Hepatocyte (in vitro differentiated cells): ENCODE data around the gene BID. TPM values are rescaled to one million over a fixed set of nuclear protein-coding genes. Genes with fewer than 3 reads are reported as not detected.

Experiments used
- DNase-seq: peaks from one replicate; pipeline ENCODE4 v3.0.0-alpha.2; 2016; ENCODE audit warnings: low spot score
- H2AFZ ChIP-seq: fragments of 200-600 bp; sonication (generic); 2 replicates; pipeline ENCODE4 v1.6.0; 2016; ENCODE audit warnings: antibody characterized with exemption, mild to moderate bottlenecking
- H3K27ac ChIP-seq: fragments of 200-600 bp; sonication (generic); 2 replicates; pipeline ENCODE4 v1.5.1; 2016; ENCODE audit warnings: mild to moderate bottlenecking
- H3K27me3 ChIP-seq: fragments of 200-600 bp; sonication (generic); 2 replicates; pipeline ENCODE4 v1.6.1; 2016
- H3K36me3 ChIP-seq: fragments of 200-600 bp; sonication (generic); replicated peaks from 2 replicates; pipeline ENCODE4 v1.5.1; 2016; ENCODE audit warnings: low read depth; ENCODE audit not compliant: insufficient read depth
- H3K4me1 ChIP-seq: fragments of 200-600 bp; sonication (generic); 2 replicates; pipeline ENCODE4 v1.5.1; 2016; ENCODE audit warnings: mild to moderate bottlenecking, moderate library complexity; ENCODE audit not compliant: insufficient read depth
- H3K4me2 ChIP-seq: fragments of 200-600 bp; sonication (generic); 2 replicates; pipeline ENCODE4 v1.6.0; 2016
- H3K4me3 ChIP-seq: fragments of 200-600 bp; sonication (generic); 2 replicates; pipeline ENCODE4 v1.5.1; 2016; ENCODE audit warnings: mild to moderate bottlenecking
- H3K79me2 ChIP-seq: fragments of 200-600 bp; sonication (generic); 2 replicates; pipeline ENCODE4 v1.6.0; 2017; ENCODE audit warnings: mild to moderate bottlenecking
- H3K9me2 ChIP-seq: fragments of 200-600 bp; sonication (generic); replicated peaks from 2 replicates; pipeline ENCODE4 v1.6.0; 2017; ENCODE audit warnings: mild to moderate bottlenecking; ENCODE audit not compliant: insufficient read depth
- H3K9me3 ChIP-seq: fragments of 200-600 bp; sonication (generic); 2 replicates; pipeline ENCODE4 v1.5.1; 2016; ENCODE audit warnings: low read depth, mild to moderate bottlenecking
- H4K20me1 ChIP-seq: fragments of 200-600 bp; sonication (generic); 2 replicates; pipeline ENCODE4 v1.6.0; 2016; ENCODE audit warnings: mild to moderate bottlenecking; ENCODE audit not compliant: insufficient read depth, poor library complexity, severe bottlenecking
- EZH2 ChIP-seq: fragments of 200-600 bp; sonication (generic); IDR thresholded peaks from 2 replicates; pipeline ENCODE4 v1.6.1; 2016; ENCODE audit warnings: antibody characterized with exemption, mild to moderate bottlenecking, borderline replicate concordance
- EZH2phosphoT487 ChIP-seq: fragments of 200-600 bp; sonication (generic); IDR thresholded peaks from one replicate; pipeline ENCODE4 v1.6.1; 2018; ENCODE audit warnings: antibody characterized with exemption, mild to moderate bottlenecking, low read depth, moderate library complexity; ENCODE audit not compliant: unreplicated experiment, severe bottlenecking
- WGBS: methylation state at CpG from one replicate; pipeline ENCODE4 v1.1.6; 2016; ENCODE audit warnings: low lambda C conversion rate; ENCODE audit errors: missing lambda C conversion rate; 5-methylcytosine and 5-hydroxymethylcytosine counted together
- polyA plus RNA-seq: library from polyadenylated mRNA; unstranded; fragments of >200 nt; fragmentation: Nextera tagmentation; extraction: Ambion mirVana; gene quantifications from 2 replicates; pipeline ENCODE4 v1.2.1, GENCODE V29; 2016
- total RNA-seq: library from RNA; depleted of rRNA; stranded (reverse); fragments of >200 nt; gene quantifications from 2 replicates; pipeline ENCODE4 v1.2.3, GENCODE V29; 2014
- TF ChIP-seq, protein P1 (sequence below): fragments of 200-600 bp; sonication (generic); IDR thresholded peaks from 2 replicates; pipeline ENCODE4 v1.5.1; 2016; ENCODE audit warnings: antibody characterized with exemption, mild to moderate bottlenecking; ENCODE audit not compliant: poor library complexity

Gene BID
- total and polyA plus RNA-seq, 2 experiments from 2014 or later, result 34.5 to 55.5 TPM

DNA sequence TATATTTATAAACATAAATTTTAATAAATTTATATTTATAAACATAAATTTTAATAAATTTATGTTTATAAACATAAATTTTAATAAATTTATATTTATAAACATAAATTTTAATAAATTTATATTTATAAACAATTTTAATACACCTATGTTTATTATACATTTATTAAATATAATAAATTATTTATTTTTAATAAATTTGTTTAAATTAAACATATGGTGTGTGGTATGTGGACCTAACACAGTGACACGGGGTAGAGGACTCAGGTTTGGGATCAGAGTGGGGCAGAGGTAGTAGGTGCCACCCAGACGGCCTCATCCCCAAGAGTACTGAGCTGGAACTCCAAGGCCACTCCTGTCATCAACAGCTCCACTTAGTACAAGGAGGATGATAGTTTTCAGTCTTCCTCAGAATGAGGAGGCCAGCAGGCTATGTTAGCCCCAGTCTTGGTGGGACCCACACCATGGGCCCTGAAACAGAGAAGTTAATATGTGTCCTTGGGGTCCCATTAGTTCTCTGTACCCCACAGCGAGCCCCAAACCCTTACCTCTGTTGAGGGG is 46.7 kb upstream of the BID start:
- Histone ChIP-seq H4K20me1 (no peaks in the 10 kb centered on the region), H3K27ac (no peak overlapping the region), H3K36me3 (no peaks in the 10 kb centered on the region), H3K9me3 (no peaks in the 10 kb centered on the region), H3K9me2 (no peaks in the 10 kb centered on the region), H3K4me3 (no peak overlapping the region), H2AFZ (no peak overlapping the region), H3K4me2 (no peak overlapping the region), H3K79me2 (no peaks in the 10 kb centered on the region), H3K27me3 (no peaks in the 10 kb centered on the region), H3K4me1 (no peaks in the 10 kb centered on the region)
- TF ChIP-seq EZH2 (no peak), EZH2phosphoT487 (no peak)
- TF ChIP-seq, protein P1, sequence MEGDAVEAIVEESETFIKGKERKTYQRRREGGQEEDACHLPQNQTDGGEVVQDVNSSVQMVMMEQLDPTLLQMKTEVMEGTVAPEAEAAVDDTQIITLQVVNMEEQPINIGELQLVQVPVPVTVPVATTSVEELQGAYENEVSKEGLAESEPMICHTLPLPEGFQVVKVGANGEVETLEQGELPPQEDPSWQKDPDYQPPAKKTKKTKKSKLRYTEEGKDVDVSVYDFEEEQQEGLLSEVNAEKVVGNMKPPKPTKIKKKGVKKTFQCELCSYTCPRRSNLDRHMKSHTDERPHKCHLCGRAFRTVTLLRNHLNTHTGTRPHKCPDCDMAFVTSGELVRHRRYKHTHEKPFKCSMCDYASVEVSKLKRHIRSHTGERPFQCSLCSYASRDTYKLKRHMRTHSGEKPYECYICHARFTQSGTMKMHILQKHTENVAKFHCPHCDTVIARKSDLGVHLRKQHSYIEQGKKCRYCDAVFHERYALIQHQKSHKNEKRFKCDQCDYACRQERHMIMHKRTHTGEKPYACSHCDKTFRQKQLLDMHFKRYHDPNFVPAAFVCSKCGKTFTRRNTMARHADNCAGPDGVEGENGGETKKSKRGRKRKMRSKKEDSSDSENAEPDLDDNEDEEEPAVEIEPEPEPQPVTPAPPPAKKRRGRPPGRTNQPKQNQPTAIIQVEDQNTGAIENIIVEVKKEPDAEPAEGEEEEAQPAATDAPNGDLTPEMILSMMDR, result no peak
- 94% methylated on average over 3 of the region's 3 CpGs for WGBS
- no peak for DNase-seq

DNA sequence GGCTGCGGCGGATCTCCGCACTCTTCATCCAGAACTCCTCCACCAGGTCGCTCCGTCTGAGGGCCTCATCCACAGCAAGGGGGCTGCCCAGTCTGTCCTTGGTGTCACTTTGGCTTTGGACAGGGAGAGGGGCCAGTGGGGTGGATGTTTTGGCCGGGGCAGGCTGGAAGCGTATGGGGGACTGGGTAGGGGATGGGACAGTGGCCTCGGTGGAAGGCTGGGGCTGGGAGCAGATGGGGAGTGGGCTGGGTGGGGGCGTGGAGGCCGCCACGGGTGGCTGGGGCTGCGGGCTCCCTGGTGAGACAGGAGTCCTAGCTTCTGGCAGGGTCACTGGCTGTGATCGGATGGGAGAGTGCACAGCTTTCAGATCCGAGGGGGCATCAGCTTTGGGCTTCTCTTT is 44.4 kb upstream of the BID start:
- WGBS, result over 99% methylated on average over 7 of the region's 14 CpGs
- Histone ChIP-seq H3K79me2 (no peaks in the 10 kb centered on the region), H3K4me2 (no peak overlapping the region), H3K27ac (no peak overlapping the region), H3K36me3 (no peaks in the 10 kb centered on the region), H3K9me3 (no peaks in the 10 kb centered on the region), H3K27me3 (no peaks in the 10 kb centered on the region), H3K4me1 (no peaks in the 10 kb centered on the region), H3K9me2 (no peaks in the 10 kb centered on the region), H4K20me1 (no peaks in the 10 kb centered on the region), H2AFZ (no peak overlapping the region), H3K4me3 (no peak overlapping the region)
- DNase-seq, result no peak
- TF ChIP-seq, protein P1, result no peak
- TF ChIP-seq EZH2 (no peak), EZH2phosphoT487 (no peak)

DNA sequence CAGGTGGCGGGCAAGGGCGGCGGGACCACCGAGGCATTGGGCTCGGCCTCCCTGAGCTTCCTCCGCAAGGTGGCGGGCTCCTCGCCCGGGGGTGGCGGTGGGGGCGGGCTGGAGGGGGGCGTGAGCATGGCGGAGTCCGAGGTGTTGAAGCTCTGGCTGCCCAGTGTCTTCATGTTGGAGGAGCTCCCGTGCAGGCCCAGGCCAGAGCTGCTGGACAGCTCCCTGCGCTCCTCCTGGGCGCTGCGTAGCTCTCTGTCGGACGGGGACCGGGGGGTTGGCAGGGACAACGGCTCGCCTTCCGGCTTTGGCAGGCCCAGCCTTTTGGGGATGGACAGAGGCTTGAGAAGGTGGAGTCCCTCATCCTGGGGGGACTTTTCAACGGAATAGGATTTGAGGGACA is 43.9 kb upstream of the BID start:
- Histone ChIP-seq H3K36me3 (no peaks in the 10 kb centered on the region), H3K79me2 (no peaks in the 10 kb centered on the region), H3K9me3 (no peaks in the 10 kb centered on the region), H2AFZ (no peak overlapping the region), H3K9me2 (no peaks in the 10 kb centered on the region), H3K4me2 (no peak overlapping the region), H3K27ac (no peak overlapping the region), H3K4me1 (no peaks in the 10 kb centered on the region), H3K4me3 (no peak overlapping the region), H4K20me1 (no peaks in the 10 kb centered on the region), H3K27me3 (no peaks in the 10 kb centered on the region)
- no peak for DNase-seq
- TF ChIP-seq, protein P1, result no peak
- TF ChIP-seq EZH2 (no peak), EZH2phosphoT487 (no peak)
- 85% methylated on average over 11 of the region's 25 CpGs for WGBS

DNA sequence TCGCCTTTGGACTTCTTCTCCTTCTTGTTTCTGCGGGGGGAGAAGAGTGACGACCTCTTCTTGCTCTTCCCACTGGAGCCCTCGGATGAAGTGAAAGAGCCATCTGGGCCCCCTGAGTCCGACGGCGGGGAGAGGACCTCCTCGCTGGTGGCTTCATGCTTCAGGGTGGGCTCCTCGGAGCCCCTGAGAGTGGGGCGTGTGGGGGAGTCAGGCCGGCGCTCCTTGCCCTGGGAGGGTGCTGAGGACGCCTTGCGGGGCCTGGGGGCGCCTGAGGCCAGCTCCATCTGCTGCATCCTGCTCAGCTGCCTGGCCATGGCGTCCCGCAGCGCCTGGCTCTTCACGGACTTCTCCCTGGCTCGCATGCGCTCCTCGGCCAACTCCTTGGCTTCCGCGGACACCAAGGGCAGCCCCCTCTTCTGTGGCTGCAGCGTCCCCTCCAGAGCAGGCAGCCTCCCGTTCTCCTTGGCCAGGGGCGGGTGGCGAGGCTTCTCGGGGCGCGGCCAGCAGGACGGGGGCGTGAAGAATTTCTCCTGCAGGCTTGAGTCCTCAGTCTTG is 43.3 kb upstream of the BID start:
- no peaks in the 10 kb centered on the region for H3K79me2 ChIP-seq
- H2AFZ ChIP-seq, result no peak overlapping the region
- WGBS, result 96% methylated on average over 31 of the region's 33 CpGs
- no peak for DNase-seq
- H3K27ac ChIP-seq, result no peak overlapping the region
- no peaks in the 10 kb centered on the region for H3K36me3 ChIP-seq
- H4K20me1 ChIP-seq, result no peaks in the 10 kb centered on the region
- H3K4me1 ChIP-seq, result no peaks in the 10 kb centered on the region
- H3K4me3 ChIP-seq, result no peak overlapping the region
- no peaks in the 10 kb centered on the region for H3K9me3 ChIP-seq
- H3K27me3 ChIP-seq, result no peaks in the 10 kb centered on the region
- no peak for TF ChIP-seq EZH2phosphoT487
- TF ChIP-seq, protein P1, result no peak
- no peak for TF ChIP-seq EZH2
- H3K4me2 ChIP-seq, result no peak overlapping the region
- no peaks in the 10 kb centered on the region for H3K9me2 ChIP-seq
